ENCODE data around the gene ZNF444. TPM values are rescaled to one million over a fixed set of nuclear protein-coding genes. Genes with fewer than 3 reads are reported as not detected.

The ZNF444 gene
- total RNA-seq, 1 experiment from 2014 or later = 40.0 TPM

- Histone ChIP-seq H3K4me2 (ENCODE audit: low read length) (no peak overlapping the region), H3K4me3 (ENCODE audit: low read length) (no peak overlapping the region), H3K79me2 (ENCODE audit: low read length) (peaks cover 100% of the 10 kb centered on the region), H3K9me2 (replicated peaks; ENCODE audit: low read length) (no peaks in the 10 kb centered on the region), H4K20me1 (ENCODE audit: low read length) (peaks cover 80% of the 10 kb centered on the region), H3K27me3 (ENCODE audit: low read length) (no peaks in the 10 kb centered on the region), H3K36me3 (ENCODE audit: low read depth, low read length) (peaks cover 13% of the 10 kb centered on the region; the same call in 1 of the 2 replicates), H3K9me3 (ENCODE audit: low read length) (no peaks in the 10 kb centered on the region), H3K4me1 (ENCODE audit: insufficient read depth, low read length) (peaks cover 10% of the 10 kb centered on the region), H3F3A (ENCODE audit: low read length, unreplicated experiment) (no peaks in the 10 kb centered on the region), H2AFZ (ENCODE audit: low read length) (no peak overlapping the region), H3K9ac (ENCODE audit: low read length) (no peak overlapping the region), H3K27ac (ENCODE audit: low read length) (no peak overlapping the region)
- intact Hi-C loops (cut with micrococcal nuclease) = no loop called here
- ChIA-PET CTCF (no interaction called here), POLR2A (ENCODE audit: unreplicated experiment) (no interaction called here)
- no peak for DNase-seq
- TF ChIP-seq EZH2phosphoT487 (IDR thresholded peaks at IDR 0.05; ENCODE audit: borderline replicate concordance, low read length) (no peak), CTCF (conservative IDR thresholded peaks at IDR 0.05; ENCODE audit: low read depth, low read length) (no peak), EZH2 (IDR thresholded peaks at IDR 0.05; ENCODE audit: low read length, unreplicated experiment) (no peak)
- ATAC-seq = no peak
- BruUV-seq (replicated peaks) = no TSS peak
Measured at GRCh38 chr19:56114778-56115110, 26.3 kb upstream of the ZNF444 start.

GRCh38 chr19:56115490-56115889 lies 25.6 kb upstream of the ZNF444 start:
- ChIA-PET CTCF (no interaction called here), POLR2A (ENCODE audit: unreplicated experiment) (no interaction called here)
- intact Hi-C loops (cut with micrococcal nuclease) = no loop called here
- peaks cover 100% of the 10 kb centered on the region for H3K79me2 ChIP-seq (ENCODE audit: low read length)
- no TSS peak for BruUV-seq (replicated peaks)
- ATAC-seq (no peak), DNase-seq (no peak)
- TF ChIP-seq EZH2 (IDR thresholded peaks at IDR 0.05; ENCODE audit: low read length, unreplicated experiment) (no peak), CTCF (conservative IDR thresholded peaks at IDR 0.05; ENCODE audit: low read depth, low read length) (no peak), EZH2phosphoT487 (IDR thresholded peaks at IDR 0.05; ENCODE audit: borderline replicate concordance, low read length) (no peak)
- no peak overlapping the region for H3K4me3 ChIP-seq (ENCODE audit: low read length)
- no peaks in the 10 kb centered on the region for H3K9me3 ChIP-seq (ENCODE audit: low read length)
- H2AFZ ChIP-seq (ENCODE audit: low read length) = no peak overlapping the region
- no peaks in the 10 kb centered on the region for H3K9me2 ChIP-seq (replicated peaks; ENCODE audit: low read length)
- no peak overlapping the region for H3K27ac ChIP-seq (ENCODE audit: low read length)
- H3F3A ChIP-seq (ENCODE audit: low read length, unreplicated experiment) = no peaks in the 10 kb centered on the region
- no peak overlapping the region for H3K9ac ChIP-seq (ENCODE audit: low read length)
- no peaks in the 10 kb centered on the region for H3K27me3 ChIP-seq (ENCODE audit: low read length)
- peaks cover 13% of the 10 kb centered on the region for H3K4me1 ChIP-seq (ENCODE audit: insufficient read depth, low read length)
- H3K36me3 ChIP-seq (ENCODE audit: low read depth, low read length) = peaks cover 13% of the 10 kb centered on the region; the same call in 1 of the 2 replicates
- no peak overlapping the region for H3K4me2 ChIP-seq (ENCODE audit: low read length)
- H4K20me1 ChIP-seq (ENCODE audit: low read length) = peaks cover 78% of the 10 kb centered on the region

GRCh38 chr19:56116606-56117005 lies 24.5 kb upstream of the ZNF444 start:
- Histone ChIP-seq H3K36me3 (ENCODE audit: low read depth, low read length) (peaks cover 13% of the 10 kb centered on the region; the same call in 1 of the 2 replicates), H4K20me1 (ENCODE audit: low read length) (peaks cover 67% of the 10 kb centered on the region), H3K9ac (ENCODE audit: low read length) (no peak overlapping the region), H3K9me3 (ENCODE audit: low read length) (no peaks in the 10 kb centered on the region), H3K4me2 (ENCODE audit: low read length) (no peak overlapping the region), H3K27me3 (ENCODE audit: low read length) (no peaks in the 10 kb centered on the region), H3K27ac (ENCODE audit: low read length) (no peak overlapping the region), H3K79me2 (ENCODE audit: low read length) (peaks cover 90% of the 10 kb centered on the region), H3K4me3 (ENCODE audit: low read length) (no peak overlapping the region), H2AFZ (ENCODE audit: low read length) (no peak overlapping the region), H3F3A (ENCODE audit: low read length, unreplicated experiment) (no peaks in the 10 kb centered on the region), H3K9me2 (replicated peaks; ENCODE audit: low read length) (no peaks in the 10 kb centered on the region), H3K4me1 (ENCODE audit: insufficient read depth, low read length) (peaks cover 14% of the 10 kb centered on the region)
- intact Hi-C loops (cut with micrococcal nuclease) = no loop called here
- TF ChIP-seq CTCF (conservative IDR thresholded peaks at IDR 0.05; ENCODE audit: low read depth, low read length) (no peak), EZH2 (IDR thresholded peaks at IDR 0.05; ENCODE audit: low read length, unreplicated experiment) (no peak), EZH2phosphoT487 (IDR thresholded peaks at IDR 0.05; ENCODE audit: borderline replicate concordance, low read length) (no peak)
- no peak for DNase-seq
- ChIA-PET CTCF (no interaction called here), POLR2A (ENCODE audit: unreplicated experiment) (no interaction called here)
- no TSS peak for BruUV-seq (replicated peaks)
- no peak for ATAC-seq
